ENCODE data around the gene CYP2A7. TPM values are rescaled to one million over a fixed set of nuclear protein-coding genes. Genes with fewer than 3 reads are reported as not detected.
"Not testable (repeated sequence)": the region's sequence is repeated elsewhere in the genome, so short reads cannot be mapped to it uniquely, and the experiment has no call there.

CYP2A7 gene
- total RNA-seq, 1 experiment from 2014 or later: not detected

DNA sequence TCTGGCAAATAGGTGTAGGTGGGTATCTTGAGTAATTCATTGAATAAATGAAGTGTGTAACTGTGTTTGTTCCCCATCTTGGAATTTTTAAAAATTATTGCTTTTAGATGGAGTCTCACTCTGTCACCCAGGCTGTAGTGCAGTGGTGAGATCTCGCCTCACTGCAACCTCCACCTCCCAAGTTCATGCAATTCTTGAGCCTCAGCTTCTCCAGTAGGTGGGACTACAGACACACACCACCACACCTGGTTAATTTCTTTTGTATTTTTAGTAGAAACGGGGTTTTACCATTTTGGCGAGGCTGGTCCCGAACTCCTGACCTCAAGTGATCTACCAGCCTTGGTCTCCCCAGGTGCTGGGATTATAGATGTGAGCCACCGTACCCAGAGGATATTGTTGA is 23.9 kb downstream of the CYP2A7 start:
- in situ Hi-C loops (cut with HindIII; ENCODE audit: low sequenced_read_pairs): no loop called here
- no peak for DNase-seq (ENCODE audit: low spot score)

- DNase-seq (ENCODE audit: low spot score); in situ Hi-C loops (cut with HindIII; ENCODE audit: low sequenced_read_pairs): not testable (repeated sequence)
These were observed 29.4 kb downstream of the CYP2A7 start for GRCh38 chr19:40852467-40853152.

DNA sequence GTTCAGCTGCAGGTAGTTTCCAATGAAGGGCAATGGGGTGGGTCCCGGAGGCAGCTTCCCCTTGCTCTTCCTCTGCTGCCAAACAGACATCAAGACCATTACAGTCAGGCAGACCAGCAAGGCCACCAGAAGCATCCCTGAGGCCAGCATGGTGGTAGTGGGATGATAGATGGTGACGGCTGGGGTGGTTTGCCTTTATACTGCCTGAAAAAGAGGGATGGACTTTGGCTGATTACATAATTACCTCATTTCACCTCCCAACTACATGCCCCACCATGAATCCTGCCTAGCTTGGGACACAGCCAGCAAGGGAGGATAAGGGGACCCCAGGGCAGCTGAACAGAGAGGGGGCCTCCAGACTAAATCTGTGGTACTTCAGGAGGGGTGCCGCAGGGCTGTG is 31.8 kb downstream of the CYP2A7 start, which contains the start of gene CYP2A6:
CYP2A6 (minus strand) TSS at position 171 of the 400 bp plus-strand sequence; CDS start at position 150, 21 bp downstream.
- in situ Hi-C loops (cut with HindIII; ENCODE audit: low sequenced_read_pairs); DNase-seq (ENCODE audit: low spot score): not testable (repeated sequence)

DNA sequence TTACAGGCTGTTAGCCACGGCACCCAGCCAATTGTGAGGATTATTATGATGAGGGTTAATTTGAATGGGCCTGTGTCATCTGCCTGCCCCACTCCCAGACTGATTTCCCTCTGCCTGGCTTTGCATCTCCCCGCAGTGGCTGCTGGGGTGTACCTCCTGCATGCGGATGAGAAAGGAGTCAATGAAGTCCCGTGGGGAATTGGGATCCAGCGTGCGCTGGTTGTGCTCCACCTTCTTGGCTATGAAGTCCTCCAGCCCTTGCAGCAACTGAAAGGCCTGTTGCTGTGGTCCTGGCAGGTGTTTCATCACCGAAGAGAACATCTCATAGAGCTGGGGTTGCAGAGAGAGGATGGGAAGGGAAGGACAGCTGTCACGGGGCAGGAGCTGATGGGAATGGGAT is 35.3 kb downstream of the CYP2A7 start:
- not testable (repeated sequence) for DNase-seq (ENCODE audit: low spot score)

DNA sequence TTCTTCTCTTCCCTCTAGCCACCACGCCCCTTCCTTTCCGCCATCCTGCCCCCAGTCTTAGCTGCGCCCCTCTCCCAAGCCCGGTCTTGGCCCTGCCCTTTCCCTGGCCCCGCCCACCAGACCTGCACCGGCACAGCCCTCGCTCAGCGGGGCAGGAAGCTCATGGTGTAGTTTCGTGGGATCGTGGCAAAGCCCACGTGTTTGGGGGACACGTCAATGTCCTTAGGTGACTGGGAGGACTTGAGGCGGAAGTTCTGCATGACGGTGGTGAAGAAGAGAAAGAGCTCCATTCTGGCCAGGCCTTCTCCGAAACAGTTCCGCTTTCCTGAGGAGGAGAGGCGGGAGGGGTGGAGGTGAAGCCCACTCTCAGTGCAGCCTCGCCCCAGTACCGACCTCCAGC is 38.4 kb downstream of the CYP2A7 start:
- DNase-seq (ENCODE audit: low spot score); in situ Hi-C loops (cut with HindIII; ENCODE audit: low sequenced_read_pairs): not testable (repeated sequence)

More for the DNA sequence above, 35.3 kb downstream of the CYP2A7 start:
- in situ Hi-C loops (cut with HindIII; ENCODE audit: low sequenced_read_pairs): not testable (repeated sequence)

DNA sequence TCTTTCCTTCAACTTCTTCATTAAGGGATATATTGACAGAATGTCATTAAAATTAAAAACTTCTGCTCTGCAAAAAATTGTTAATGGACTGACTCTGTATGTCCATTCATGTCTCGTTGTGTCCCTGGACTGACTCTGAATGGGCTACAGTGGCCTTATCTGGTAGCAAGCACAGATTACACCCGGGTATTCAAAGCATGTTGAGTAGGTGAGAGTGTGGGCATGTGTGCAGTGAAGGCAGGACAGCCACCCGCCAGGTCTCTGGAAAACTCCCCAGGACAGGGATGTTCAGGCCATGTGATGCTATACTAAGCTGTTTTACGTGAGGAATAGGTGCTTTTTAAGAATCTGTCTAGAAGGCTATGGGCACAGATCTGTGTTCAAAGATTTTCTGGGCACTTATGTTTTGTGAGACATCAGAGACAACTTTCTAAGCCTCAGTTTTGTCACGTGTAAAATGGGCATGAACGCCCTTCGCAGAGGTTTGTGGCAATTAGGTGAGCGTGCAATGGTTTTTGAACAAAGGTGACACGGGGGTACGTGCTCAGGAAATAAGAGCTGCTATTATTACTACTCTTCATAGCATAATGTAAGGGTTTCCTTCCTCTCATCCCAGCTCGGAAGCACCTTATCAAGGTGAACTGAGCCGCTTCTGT is 38.9 kb downstream of the CYP2A7 start:
- in situ Hi-C loops (cut with HindIII; ENCODE audit: low sequenced_read_pairs); DNase-seq (ENCODE audit: low spot score): not testable (repeated sequence)

- in situ Hi-C loops (cut with HindIII; ENCODE audit: low sequenced_read_pairs); DNase-seq (ENCODE audit: low spot score): not testable (repeated sequence)
These were observed 40.0 kb downstream of the CYP2A7 start for GRCh38 chr19:40842012-40842411.

DNA sequence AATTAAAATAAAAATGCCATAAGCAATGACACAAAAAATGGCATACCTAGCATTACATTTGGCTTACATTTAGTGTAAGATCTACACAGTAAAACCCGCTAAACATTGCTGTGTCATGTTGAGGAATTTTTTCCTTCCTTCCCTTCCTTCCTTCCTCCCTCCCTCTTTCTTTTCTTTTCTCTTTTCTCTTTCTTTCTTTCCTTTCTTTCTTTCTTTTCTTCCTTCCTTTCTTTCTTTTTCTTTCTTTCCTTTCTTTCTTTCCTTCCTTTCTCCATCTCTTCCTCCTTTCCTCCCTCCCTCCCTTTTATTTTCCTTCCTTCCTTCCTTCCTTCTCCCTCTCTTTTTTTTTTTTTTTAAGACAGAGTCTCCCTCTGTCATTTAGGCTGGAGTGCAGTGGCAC is 43.6 kb downstream of the CYP2A7 start:
- DNase-seq (ENCODE audit: low spot score); in situ Hi-C loops (cut with HindIII; ENCODE audit: low sequenced_read_pairs): not testable (repeated sequence)

DNA sequence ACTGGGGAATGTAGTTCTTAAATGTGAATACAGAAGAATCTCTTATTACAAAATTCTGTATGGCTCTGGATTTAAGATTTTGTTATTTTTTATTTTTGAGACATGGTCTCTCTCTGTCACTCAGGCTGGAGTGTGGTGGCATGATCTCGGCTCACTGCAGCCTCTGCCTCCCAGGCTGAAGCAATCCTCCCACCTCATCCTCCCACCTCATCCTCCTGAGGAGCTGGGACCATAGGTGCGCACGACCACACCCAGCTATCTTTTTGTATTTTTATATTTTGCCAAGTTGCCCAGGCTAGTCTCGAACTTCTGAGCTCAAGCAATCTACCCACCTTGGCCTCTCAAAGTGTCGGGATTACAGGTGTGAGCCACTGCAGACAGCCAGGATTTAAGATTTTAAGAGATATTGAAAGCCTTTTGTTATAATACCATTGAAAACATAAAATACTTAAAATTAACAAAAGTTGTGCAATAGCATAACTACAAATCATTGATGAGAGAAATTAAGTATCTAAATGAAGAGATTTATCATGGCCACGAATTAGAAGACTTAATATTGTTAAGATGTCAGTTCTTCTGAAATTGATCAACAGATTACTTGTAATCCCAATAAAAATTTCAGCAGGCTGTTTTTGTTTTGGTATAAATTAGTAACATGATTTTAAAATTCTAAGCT is 45.1 kb downstream of the CYP2A7 start:
- no peak for DNase-seq (ENCODE audit: low spot score)
- in situ Hi-C loops (cut with HindIII; ENCODE audit: low sequenced_read_pairs): no loop called here

GRCh38 chr19:40833728-40834533 is 48.1 kb downstream of the CYP2A7 start:
- DNase-seq (ENCODE audit: low spot score); in situ Hi-C loops (cut with HindIII; ENCODE audit: low sequenced_read_pairs): not testable (repeated sequence)

DNA sequence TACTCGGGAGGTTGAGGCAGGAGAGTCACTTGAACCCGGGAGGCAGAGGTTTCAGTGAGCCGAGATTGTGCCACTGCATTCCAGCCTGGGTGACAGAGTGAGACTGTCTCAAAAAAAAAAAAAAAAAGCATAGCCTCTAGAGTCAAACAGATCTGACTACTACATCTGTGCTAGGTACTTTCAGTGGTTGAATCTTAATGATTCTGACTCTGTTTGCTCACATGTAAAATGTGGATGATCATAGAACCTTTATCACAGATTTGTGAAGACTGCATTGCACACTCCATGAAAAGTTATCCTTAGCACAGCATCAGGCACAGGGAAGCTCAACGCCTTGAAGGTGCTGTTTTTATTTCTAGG is 49.6 kb downstream of the CYP2A7 start:
- in situ Hi-C loops (cut with HindIII; ENCODE audit: low sequenced_read_pairs); DNase-seq (ENCODE audit: low spot score): not testable (repeated sequence)

GRCh38 chr19:40831502-40832430 is 50.3 kb downstream of the CYP2A7 start:
- in situ Hi-C loops (cut with HindIII; ENCODE audit: low sequenced_read_pairs): no loop called here
- DNase-seq (ENCODE audit: low spot score): no peak

DNA sequence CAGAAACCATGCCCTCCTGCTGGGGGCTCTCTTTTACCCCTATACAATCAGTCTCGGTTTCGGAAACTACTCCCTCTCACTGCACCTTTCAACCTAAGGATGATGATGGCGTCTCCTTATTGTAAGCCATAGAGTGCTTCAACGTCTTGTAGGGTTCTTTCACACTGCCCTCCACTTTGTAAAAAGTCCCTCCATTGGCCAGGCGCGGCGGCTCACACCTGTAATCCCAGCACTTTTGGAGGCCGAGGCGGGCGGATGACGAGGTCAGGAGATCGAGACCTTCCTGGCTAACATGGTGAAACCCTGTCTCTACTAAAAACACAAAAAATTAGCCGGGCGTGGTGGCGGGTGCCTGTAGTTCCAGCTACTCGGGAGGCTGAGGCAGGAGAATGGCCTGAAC is 51.3 kb downstream of the CYP2A7 start:
- DNase-seq (ENCODE audit: low spot score); in situ Hi-C loops (cut with HindIII; ENCODE audit: low sequenced_read_pairs): not testable (repeated sequence)

- no peak for DNase-seq (ENCODE audit: low spot score)
- in situ Hi-C loops (cut with HindIII; ENCODE audit: low sequenced_read_pairs): no loop called here
These were observed 52.8 kb downstream of the CYP2A7 start for GRCh38 chr19:40829205-40829604.

GRCh38 chr19:40827386-40828247 is 54.4 kb downstream of the CYP2A7 start:
- DNase-seq (ENCODE audit: low spot score): no peak
- in situ Hi-C loops (cut with HindIII; ENCODE audit: low sequenced_read_pairs): no loop called here

DNA sequence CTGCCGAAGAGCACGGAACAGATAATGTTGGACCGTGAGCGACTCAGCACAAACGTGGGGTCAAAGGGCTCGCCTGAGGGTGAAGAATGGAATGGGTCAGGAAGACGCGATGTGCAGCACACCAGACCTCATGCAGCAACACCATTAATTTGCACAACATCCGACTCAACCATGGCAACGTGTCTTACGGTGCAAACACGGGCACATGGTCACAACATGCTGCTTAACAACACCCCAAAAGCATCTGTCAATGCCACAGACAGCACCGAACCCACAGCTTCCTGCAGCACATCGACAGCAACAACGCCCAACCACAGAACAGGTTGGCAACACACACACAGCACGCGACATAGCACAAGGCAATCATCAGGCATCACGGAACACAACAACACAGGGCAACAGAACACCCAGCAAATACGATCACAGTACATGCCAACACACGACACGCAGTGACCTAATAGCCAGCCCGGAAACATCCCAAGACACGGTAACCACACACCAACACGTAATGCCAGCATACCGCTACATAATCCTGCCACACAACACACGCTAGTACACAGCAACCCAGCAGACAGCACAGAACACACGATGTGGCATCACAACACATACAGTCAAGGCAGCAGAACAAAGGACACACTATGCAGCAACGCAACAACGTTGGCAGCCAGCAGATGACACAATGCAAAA is 55.2 kb downstream of the CYP2A7 start:
- not testable (repeated sequence) for DNase-seq (ENCODE audit: low spot score)

GRCh38 chr19:40826312-40826698 is 55.7 kb downstream of the CYP2A7 start:
- not testable (repeated sequence) for DNase-seq (ENCODE audit: low spot score)

More for the DNA sequence above, 55.2 kb downstream of the CYP2A7 start:
- in situ Hi-C loops (cut with HindIII; ENCODE audit: low sequenced_read_pairs): not testable (repeated sequence)

More at GRCh38 chr19:40826312-40826698, 55.7 kb downstream of the CYP2A7 start:
- in situ Hi-C loops (cut with HindIII; ENCODE audit: low sequenced_read_pairs): not testable (repeated sequence)

Data from G401 (cell line).